SK-N-SH (cell line): ENCODE measurements around the gene PCAT6. TPM values are rescaled to one million over a fixed set of nuclear protein-coding genes. Genes with fewer than 3 reads are reported as not detected.

Source experiments
- CTCF ChIA-PET: fragments of 300-600, 350-600 bp; formaldehyde crosslinking; extraction: SDS; loops from one replicate; lab custom pipeline; 2021; lab: Yijun Ruan, JAX
- POLR2A ChIA-PET: fragments of 350-600 bp; sonication (Branson Sonifier 250); formaldehyde crosslinking; extraction: SDS; loops from one replicate; lab custom pipeline; 2020; ENCODE audit warnings: antibody characterized with exemption, inconsistent platforms; lab: Yijun Ruan, JAX
- DNase-seq: peaks from one replicate; pipeline ENCODE4 v3.0.0; 2012
- H2AFZ ChIP-seq: fragments of 200-600 bp; sonication (generic); 2 replicates; pipeline ENCODE4 v1.8.1; 2016; ENCODE audit warnings: antibody characterized with exemption, mild to moderate bottlenecking, low read depth
- H3F3A ChIP-seq: fragments of 200-600 bp; sonication (generic); replicated peaks from 2 replicates; pipeline ENCODE3; 2016; ENCODE audit warnings: antibody characterized with exemption, mild to moderate bottlenecking; ENCODE audit not compliant: insufficient read depth
- H3K27ac ChIP-seq, 2 experiments: fragments of 200-500 bp in 1 of 2; fragments of 200-600 bp in 1 of 2; sonication (Bioruptor generic) in 1 of 2; sonication (generic), shearing (Covaris generic) in 1 of 2; 2 replicates each; pipeline versions ENCODE4 v1.5.1 to v1.6.1; 2014 to 2016; ENCODE audit warnings: low read depth in 2 of 2, inconsistent platforms in 1 of 2, low read length in 1 of 2, mild to moderate bottlenecking in 1 of 2, mixed read lengths in 1 of 2
- H3K27me3 ChIP-seq: fragments of 200-600 bp; sonication (generic), shearing (Covaris generic); 2 replicates; pipeline ENCODE4 v1.6.1; 2016; ENCODE audit warnings: mixed run types; ENCODE audit not compliant: insufficient read depth
- H3K36me3 ChIP-seq, 2 experiments: fragments of 200-500 bp in 1 of 2; fragments of 200-600 bp in 1 of 2; sonication (Bioruptor generic) in 1 of 2; sonication (generic) in 1 of 2; replicated peaks in 1 of 2; 2 replicates each; pipeline versions ENCODE3 to v1.5.1; 2014 to 2016; ENCODE audit warnings: low read length in 1 of 2, mild to moderate bottlenecking in 1 of 2; ENCODE audit not compliant: insufficient read depth in 2 of 2, control insufficient read depth in 1 of 2
- H3K4me1 ChIP-seq, 2 experiments: fragments of 200-500 bp in 1 of 2; fragments of 200-600 bp in 1 of 2; sonication (Bioruptor generic) in 1 of 2; sonication (generic), shearing (Covaris generic) in 1 of 2; 2 replicates each; pipeline versions ENCODE4 v1.5.1 to v1.6.1; 2014 to 2016; ENCODE audit warnings: low read depth in 1 of 2, low read length in 1 of 2, mixed run types in 1 of 2; ENCODE audit not compliant: insufficient read depth in 2 of 2, control insufficient read depth in 1 of 2
- H3K4me2 ChIP-seq: fragments of 200-600 bp; sonication (generic), shearing (Covaris generic); 2 replicates; pipeline ENCODE4 v1.6.1; 2017; ENCODE audit warnings: mixed run types
- H3K4me3 ChIP-seq, 2 experiments: fragments of 200-500 bp in 1 of 2; fragments of 200-600 bp in 1 of 2; sonication (Bioruptor generic) in 1 of 2; sonication (generic), shearing (Covaris generic) in 1 of 2; 2 replicates each; pipeline versions ENCODE4 v1.5.1 to v1.8.1; 2014 to 2016; ENCODE audit warnings: low read depth in 2 of 2, inconsistent platforms in 1 of 2, low read length in 1 of 2, mild to moderate bottlenecking in 1 of 2, mixed read lengths in 1 of 2, moderate library complexity in 1 of 2
- H3K79me2 ChIP-seq: fragments of 200-600 bp; sonication (generic); 2 replicates; pipeline ENCODE4 v1.8.1; 2017; ENCODE audit warnings: mild to moderate bottlenecking; ENCODE audit not compliant: insufficient read depth
- H3K9ac ChIP-seq: fragments of 200-600 bp; sonication (generic); 2 replicates; pipeline ENCODE4 v1.6.1; 2017; ENCODE audit warnings: mixed run types
- H3K9me2 ChIP-seq: fragments of 200-600 bp; sonication (generic); 2 replicates; pipeline ENCODE4 v1.6.1; 2017; ENCODE audit warnings: mixed run types
- H3K9me3 ChIP-seq: fragments of 200-600 bp; sonication (generic); 2 replicates; pipeline ENCODE4 v1.6.1; 2017; ENCODE audit warnings: mixed run types, mild to moderate bottlenecking, moderate library complexity
- H4K20me1 ChIP-seq: fragments of 200-600 bp; sonication (generic); 2 replicates; pipeline ENCODE4 v1.6.1; 2017; ENCODE audit warnings: mild to moderate bottlenecking, mixed run types; ENCODE audit not compliant: insufficient read depth
- EP300 ChIP-seq, 2 experiments: IDR thresholded peaks; 2 replicates each; pipeline versions ENCODE4 v1.4.0 to v1.6.1; 2012; ENCODE audit warnings: borderline replicate concordance in 1 of 2, low read depth in 1 of 2, low read length in 1 of 2
- FOXJ3 ChIP-seq: sonication (generic); formaldehyde crosslinking; IDR thresholded peaks from 2 replicates; pipeline ENCODE4 v1.5.1; 2020; ENCODE audit warnings: mild to moderate bottlenecking, missing genetic modification reagents
- GATA2 ChIP-seq: sonication (generic); formaldehyde crosslinking; IDR thresholded peaks from 2 replicates; pipeline ENCODE4 v1.5.0; 2020; ENCODE audit warnings: mild to moderate bottlenecking, missing genetic modification reagents
- JUND ChIP-seq: IDR thresholded peaks from 2 replicates; pipeline ENCODE4 v1.4.0; 2012
- MEF2A ChIP-seq: IDR thresholded peaks from 2 replicates; pipeline ENCODE4 v1.4.0; 2012; ENCODE audit warnings: low read depth, borderline replicate concordance
- RCOR1 ChIP-seq: fragments of 150-350 bp; IDR thresholded peaks from 2 replicates; pipeline ENCODE4 v1.6.1; 2017; ENCODE audit warnings: antibody characterized with exemption, low read length
- RFX5 ChIP-seq: IDR thresholded peaks from 2 replicates; pipeline ENCODE4 v1.6.1; 2012; ENCODE audit warnings: mild to moderate bottlenecking, improper control_type of control experiment, low read length
- SIN3A ChIP-seq: IDR thresholded peaks from 2 replicates; pipeline ENCODE4 v1.6.1; 2012; ENCODE audit warnings: low read depth, mild to moderate bottlenecking, low read length, moderate library complexity, borderline replicate concordance
- TCF12 ChIP-seq: IDR thresholded peaks from 2 replicates; pipeline ENCODE4 v1.4.0; 2012
- WGBS: methylation state at CpG from one replicate; pipeline ENCODE4 v1.1.6; 2017; ENCODE audit warnings: low lambda C conversion rate; 5-methylcytosine and 5-hydroxymethylcytosine counted together
- polyA plus RNA-seq, 3 experiments: library from polyadenylated mRNA; depleted of rRNA; stranded (reverse); fragments of >200 nt; gene quantifications; 2 replicates each; pipeline ENCODE4 v1.2.3, GENCODE V29; 2012
- TF ChIP-seq, protein P1 (sequence below): IDR thresholded peaks from 2 replicates; pipeline ENCODE4 v1.4.0; 2012; ENCODE audit warnings: low read depth
- TF ChIP-seq, protein P2 (sequence below): IDR thresholded peaks from 2 replicates; pipeline ENCODE4 v1.6.1; 2012; ENCODE audit warnings: mild to moderate bottlenecking, low read depth, low read length, moderate library complexity
- TF ChIP-seq, protein P3 (sequence below): IDR thresholded peaks from 2 replicates; pipeline ENCODE4; 2012
- TF ChIP-seq, protein P4 (sequence below): fragments of 200-600 bp; sonication (generic); IDR thresholded peaks from 2 replicates; pipeline ENCODE4 v1.6.1; 2017; ENCODE audit warnings: antibody characterized with exemption, mild to moderate bottlenecking, moderate library complexity

PCAT6 gene
- polyA plus RNA-seq, 1 of the 3 experiments (the other 2 are of a cell fraction), result 6.9 TPM

DNA sequence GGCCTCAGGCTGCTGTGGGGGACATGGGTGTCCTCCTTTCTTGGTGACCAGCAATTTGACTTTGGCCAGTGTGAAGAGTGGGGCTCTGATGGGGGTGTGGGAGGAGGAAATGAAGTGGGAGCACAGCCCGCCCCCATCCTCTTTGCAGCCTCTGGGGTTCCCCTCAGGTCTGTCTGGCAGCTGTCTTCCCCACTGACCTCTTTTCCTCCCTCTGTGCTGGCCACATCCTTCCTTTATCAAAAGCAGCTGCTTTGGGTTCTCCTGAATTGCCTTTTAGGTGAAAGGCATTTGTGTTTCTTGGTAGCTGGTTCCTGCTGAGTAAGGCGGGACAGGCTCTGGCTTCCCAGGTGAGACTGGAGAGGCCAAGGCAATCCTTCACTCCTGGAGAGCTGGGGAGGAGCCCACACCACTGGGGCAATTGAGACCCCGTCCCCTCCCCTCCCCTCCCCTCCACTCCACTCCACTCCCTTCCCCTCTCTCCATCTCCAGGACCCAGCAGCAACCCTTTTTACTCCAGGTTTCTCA lies 24.9 kb downstream of the PCAT6 start:
- no peak overlapping the region for H3K4me2 ChIP-seq
- WGBS, result 53% methylated on average over 3 of the region's 3 CpGs
- no peaks in the 10 kb centered on the region for H3K36me3 ChIP-seq
- H3K27ac ChIP-seq, result no peak overlapping the region
- DNase-seq, result peak; percentile 35
- ChIA-PET CTCF (interaction anchor here (0.6 to 1.2 kb wide), 2 partner anchors 10 to 142 kb away, joined by 3 read pairs; no protein-coding TSS in a partner anchor), POLR2A (interaction anchor here (1.3 kb wide), 1 partner anchor 26 kb away, joined by 3 read pairs; no protein-coding TSS in a partner anchor)
- H3K79me2 ChIP-seq, result no peaks in the 10 kb centered on the region
- H3F3A ChIP-seq, result no peaks in the 10 kb centered on the region
- no peaks in the 10 kb centered on the region for H4K20me1 ChIP-seq
- no peak overlapping the region for H3K4me3 ChIP-seq
- no peaks in the 10 kb centered on the region for H3K9me3 ChIP-seq
- no peaks in the 10 kb centered on the region for H3K27me3 ChIP-seq
- no peak overlapping the region for H2AFZ ChIP-seq
- H3K9me2 ChIP-seq, result no peaks in the 10 kb centered on the region
- peaks cover 0 to 9% of the 10 kb centered on the region in 2 experiments; a peak in 1 of 4 replicates for H3K4me1 ChIP-seq
- TF ChIP-seq TCF12 (no peak), JUND (no peak), GATA2 (CRISPR knock-in tag) (no peak), RFX5 (no peak), MEF2A (no peak), FOXJ3 (CRISPR knock-in tag) (no peak), RCOR1 (no peak), SIN3A (no peak), EP300 (IDR thresholded peaks at IDR 0.05; ENCODE audit: borderline replicate concordance in 1 of 2, low read depth in 1 of 2, low read length in 1 of 2) (no peak)
- TF ChIP-seq, protein P1, sequence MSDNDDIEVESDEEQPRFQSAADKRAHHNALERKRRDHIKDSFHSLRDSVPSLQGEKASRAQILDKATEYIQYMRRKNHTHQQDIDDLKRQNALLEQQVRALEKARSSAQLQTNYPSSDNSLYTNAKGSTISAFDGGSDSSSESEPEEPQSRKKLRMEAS, result no peak
- TF ChIP-seq, protein P2, sequence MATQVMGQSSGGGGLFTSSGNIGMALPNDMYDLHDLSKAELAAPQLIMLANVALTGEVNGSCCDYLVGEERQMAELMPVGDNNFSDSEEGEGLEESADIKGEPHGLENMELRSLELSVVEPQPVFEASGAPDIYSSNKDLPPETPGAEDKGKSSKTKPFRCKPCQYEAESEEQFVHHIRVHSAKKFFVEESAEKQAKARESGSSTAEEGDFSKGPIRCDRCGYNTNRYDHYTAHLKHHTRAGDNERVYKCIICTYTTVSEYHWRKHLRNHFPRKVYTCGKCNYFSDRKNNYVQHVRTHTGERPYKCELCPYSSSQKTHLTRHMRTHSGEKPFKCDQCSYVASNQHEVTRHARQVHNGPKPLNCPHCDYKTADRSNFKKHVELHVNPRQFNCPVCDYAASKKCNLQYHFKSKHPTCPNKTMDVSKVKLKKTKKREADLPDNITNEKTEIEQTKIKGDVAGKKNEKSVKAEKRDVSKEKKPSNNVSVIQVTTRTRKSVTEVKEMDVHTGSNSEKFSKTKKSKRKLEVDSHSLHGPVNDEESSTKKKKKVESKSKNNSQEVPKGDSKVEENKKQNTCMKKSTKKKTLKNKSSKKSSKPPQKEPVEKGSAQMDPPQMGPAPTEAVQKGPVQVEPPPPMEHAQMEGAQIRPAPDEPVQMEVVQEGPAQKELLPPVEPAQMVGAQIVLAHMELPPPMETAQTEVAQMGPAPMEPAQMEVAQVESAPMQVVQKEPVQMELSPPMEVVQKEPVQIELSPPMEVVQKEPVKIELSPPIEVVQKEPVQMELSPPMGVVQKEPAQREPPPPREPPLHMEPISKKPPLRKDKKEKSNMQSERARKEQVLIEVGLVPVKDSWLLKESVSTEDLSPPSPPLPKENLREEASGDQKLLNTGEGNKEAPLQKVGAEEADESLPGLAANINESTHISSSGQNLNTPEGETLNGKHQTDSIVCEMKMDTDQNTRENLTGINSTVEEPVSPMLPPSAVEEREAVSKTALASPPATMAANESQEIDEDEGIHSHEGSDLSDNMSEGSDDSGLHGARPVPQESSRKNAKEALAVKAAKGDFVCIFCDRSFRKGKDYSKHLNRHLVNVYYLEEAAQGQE, result no peak
- TF ChIP-seq, protein P3, sequence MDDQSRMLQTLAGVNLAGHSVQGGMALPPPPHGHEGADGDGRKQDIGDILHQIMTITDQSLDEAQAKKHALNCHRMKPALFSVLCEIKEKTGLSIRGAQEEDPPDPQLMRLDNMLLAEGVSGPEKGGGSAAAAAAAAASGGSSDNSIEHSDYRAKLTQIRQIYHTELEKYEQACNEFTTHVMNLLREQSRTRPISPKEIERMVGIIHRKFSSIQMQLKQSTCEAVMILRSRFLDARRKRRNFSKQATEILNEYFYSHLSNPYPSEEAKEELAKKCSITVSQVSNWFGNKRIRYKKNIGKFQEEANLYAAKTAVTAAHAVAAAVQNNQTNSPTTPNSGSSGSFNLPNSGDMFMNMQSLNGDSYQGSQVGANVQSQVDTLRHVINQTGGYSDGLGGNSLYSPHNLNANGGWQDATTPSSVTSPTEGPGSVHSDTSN, result no peak
- TF ChIP-seq, protein P4, sequence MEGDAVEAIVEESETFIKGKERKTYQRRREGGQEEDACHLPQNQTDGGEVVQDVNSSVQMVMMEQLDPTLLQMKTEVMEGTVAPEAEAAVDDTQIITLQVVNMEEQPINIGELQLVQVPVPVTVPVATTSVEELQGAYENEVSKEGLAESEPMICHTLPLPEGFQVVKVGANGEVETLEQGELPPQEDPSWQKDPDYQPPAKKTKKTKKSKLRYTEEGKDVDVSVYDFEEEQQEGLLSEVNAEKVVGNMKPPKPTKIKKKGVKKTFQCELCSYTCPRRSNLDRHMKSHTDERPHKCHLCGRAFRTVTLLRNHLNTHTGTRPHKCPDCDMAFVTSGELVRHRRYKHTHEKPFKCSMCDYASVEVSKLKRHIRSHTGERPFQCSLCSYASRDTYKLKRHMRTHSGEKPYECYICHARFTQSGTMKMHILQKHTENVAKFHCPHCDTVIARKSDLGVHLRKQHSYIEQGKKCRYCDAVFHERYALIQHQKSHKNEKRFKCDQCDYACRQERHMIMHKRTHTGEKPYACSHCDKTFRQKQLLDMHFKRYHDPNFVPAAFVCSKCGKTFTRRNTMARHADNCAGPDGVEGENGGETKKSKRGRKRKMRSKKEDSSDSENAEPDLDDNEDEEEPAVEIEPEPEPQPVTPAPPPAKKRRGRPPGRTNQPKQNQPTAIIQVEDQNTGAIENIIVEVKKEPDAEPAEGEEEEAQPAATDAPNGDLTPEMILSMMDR, result no peak
- TF ChIP-seq, all 33 proteins: peak for 0
- H3K9ac ChIP-seq, result no peak overlapping the region
